Suprapubic skin (tissue), 4 donors: ENCODE results near the gene PRL. TPM values are rescaled to one million over a fixed set of nuclear protein-coding genes. Genes with fewer than 3 reads are reported as not detected.

ENCODE experiments used
- DNase-seq, 2 donors: peaks; one replicate each; pipeline ENCODE4 v3.0.0-alpha.2; 2019; ENCODE audit warnings: low spot score in 2 of 2
- H3K27ac ChIP-seq: fragments of 200-600 bp; sonication (generic); one replicate; pipeline ENCODE4 v1.5.1; 2019
- H3K27me3 ChIP-seq: fragments of 200-600 bp; sonication (generic); one replicate; pipeline ENCODE4 v1.5.1; 2019
- H3K36me3 ChIP-seq: fragments of 200-600 bp; sonication (generic); one replicate; pipeline ENCODE4 v1.5.1; 2019
- H3K4me1 ChIP-seq: fragments of 200-600 bp; sonication (generic); one replicate; pipeline ENCODE4 v1.5.1; 2019
- H3K4me3 ChIP-seq: fragments of 200-600 bp; sonication (generic); one replicate; pipeline ENCODE4 v1.5.1; 2019; ENCODE audit warnings: mild to moderate bottlenecking
- H3K9me3 ChIP-seq: fragments of 200-600 bp; sonication (generic); one replicate; pipeline ENCODE4 v1.5.1; 2019
- CTCF ChIP-seq, 2 donors: fragments of 200-600 bp in 1 of 2; fragments of 450-650 bp in 1 of 2; sonication (generic) in 1 of 2; IDR thresholded peaks; one replicate each; pipeline ENCODE4 v1.5.1; 2016 to 2019; ENCODE audit warnings: antibody characterized with exemption in 2 of 2, mild to moderate bottlenecking in 1 of 2, moderate library complexity in 1 of 2
- EP300 ChIP-seq: sonication (generic); formaldehyde crosslinking; IDR thresholded peaks from one replicate; pipeline ENCODE4 v1.6.1; 2017; ENCODE audit warnings: antibody characterized with exemption
- POLR2A ChIP-seq, 2 donors: fragments of 450-650 bp; IDR thresholded peaks; one replicate each; pipeline ENCODE4 v1.6.1; 2017; ENCODE audit warnings: antibody characterized with exemption in 2 of 2, mild to moderate bottlenecking in 2 of 2, moderate library complexity in 2 of 2
- POLR2AphosphoS5 ChIP-seq, 3 donors: sonication (generic); formaldehyde crosslinking; IDR thresholded peaks; one replicate each; pipeline ENCODE4 v1.6.1; 2017; ENCODE audit warnings: antibody characterized with exemption in 3 of 3
- WGBS: methylation state at CpG from one replicate; pipeline ENCODE4 v1.1.5; 2018; 5-methylcytosine and 5-hydroxymethylcytosine counted together
- total RNA-seq, 4 donors: library from RNA; depleted of rRNA; stranded (reverse); fragments of >200 nt; gene quantifications; one replicate each; pipeline ENCODE4 v1.1.0, GENCODE V29; 2016

Gene PRL
- total RNA-seq, 4 donors from 2014 or later: not detected

- WGBS: 0% methylated on average over 1 of the region's 1 CpG
- H3K4me3 ChIP-seq: no peak overlapping the region
- H3K9me3 ChIP-seq: no peaks in the 10 kb centered on the region
- H3K27me3 ChIP-seq: no peaks in the 10 kb centered on the region
- no peak for TF ChIP-seq POLR2AphosphoS5 (IDR thresholded peaks at IDR 0.05)
- TF ChIP-seq CTCF (IDR thresholded peaks at IDR 0.05): no peak
- TF ChIP-seq EP300: no peak
- TF ChIP-seq POLR2A (IDR thresholded peaks at IDR 0.05): no peak
- no peak overlapping the region for H3K27ac ChIP-seq
- no peak for DNase-seq
- no peaks in the 10 kb centered on the region for H3K4me1 ChIP-seq
- H3K36me3 ChIP-seq: no peaks in the 10 kb centered on the region
Measured at GRCh38 chr6:22237526-22237925, 59.3 kb downstream of the PRL start.
